ENCODE results near the gene DYNC2I2.

DYNC2I2 gene

GRCh38 chr9:128635266-128636023, 21.2 kb downstream of the DYNC2I2 start:
- no peak overlapping the region for H3K4me3 ChIP-seq (ENCODE audit: low read depth, low read length)
- peak; percentile 50 for DNase-seq (ENCODE audit: low read depth)
- TF ChIP-seq CTCF (IDR thresholded peaks at IDR 0.05; ENCODE audit: control insufficient read depth, extremely low read depth, insufficient read depth), result peak; percentile 54

- DNase-seq (ENCODE audit: low read depth), result no peak
- no peak overlapping the region for H3K4me3 ChIP-seq (ENCODE audit: low read depth, low read length)
- no peak for TF ChIP-seq CTCF (IDR thresholded peaks at IDR 0.05; ENCODE audit: control insufficient read depth, extremely low read depth, insufficient read depth)
Measured at GRCh38 chr9:128634651-128635262, 21.9 kb downstream of the DYNC2I2 start.

- no peak for TF ChIP-seq CTCF (IDR thresholded peaks at IDR 0.05; ENCODE audit: control insufficient read depth, extremely low read depth, insufficient read depth)
- no peak overlapping the region for H3K4me3 ChIP-seq (ENCODE audit: low read depth, low read length)
- no peak for DNase-seq (ENCODE audit: low read depth)
Measured at GRCh38 chr9:128634111-128634510, 22.5 kb downstream of the DYNC2I2 start.

- no peak for DNase-seq (ENCODE audit: low read depth)
- no peak for TF ChIP-seq CTCF (IDR thresholded peaks at IDR 0.05; ENCODE audit: control insufficient read depth, extremely low read depth, insufficient read depth)
Measured at GRCh38 chr9:128633601-128634000, 23.0 kb downstream of the DYNC2I2 start.

GRCh38 chr9:128633057-128633456, 23.6 kb downstream of the DYNC2I2 start:
- DNase-seq (ENCODE audit: low read depth), result no peak
- no peak for TF ChIP-seq CTCF (IDR thresholded peaks at IDR 0.05; ENCODE audit: control insufficient read depth, extremely low read depth, insufficient read depth)

More at GRCh38 chr9:128633601-128634000, 23.0 kb downstream of the DYNC2I2 start:
- no peak overlapping the region for H3K4me3 ChIP-seq (ENCODE audit: low read depth, low read length)

GRCh38 chr9:128632486-128632885, 24.2 kb downstream of the DYNC2I2 start:
- no peak for DNase-seq (ENCODE audit: low read depth)
- H3K4me3 ChIP-seq (ENCODE audit: low read depth, low read length), result no peak overlapping the region
- TF ChIP-seq CTCF (IDR thresholded peaks at IDR 0.05; ENCODE audit: control insufficient read depth, extremely low read depth, insufficient read depth), result no peak

More at GRCh38 chr9:128633057-128633456, 23.6 kb downstream of the DYNC2I2 start:
- no peak overlapping the region for H3K4me3 ChIP-seq (ENCODE audit: low read depth, low read length)
